ENCODE measurements around the gene ACMSD. TPM values are rescaled to one million over a fixed set of nuclear protein-coding genes. Genes with fewer than 3 reads are reported as not detected.

The ACMSD gene
- polyA plus RNA-seq, 4 donors: 1.1 to 40.9 (median 31.7) TPM

DNA sequence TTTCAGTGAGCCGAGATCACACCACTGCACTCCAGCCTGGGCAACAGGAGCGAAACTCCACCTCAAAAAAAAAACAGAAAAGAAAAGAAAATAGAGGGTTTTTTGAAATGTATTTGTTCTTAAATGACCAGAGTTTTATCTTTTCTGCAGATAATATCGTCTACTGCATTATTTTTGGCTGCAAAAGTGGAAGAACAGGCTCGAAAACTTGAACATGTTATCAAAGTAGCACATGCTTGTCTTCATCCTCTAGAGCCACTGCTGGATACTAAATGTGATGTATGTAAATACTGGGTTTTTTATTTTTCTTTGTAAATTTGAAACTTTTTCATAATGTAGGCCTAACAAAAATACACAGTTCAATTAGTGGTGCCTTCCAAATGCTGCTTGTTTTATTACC, 98.3 kb downstream of the ACMSD start:
- DNase-seq (ENCODE audit: low read depth in 4 of 4, low spot score in 3 of 4): peak in 1 of 4 donors; percentile 3

DNA sequence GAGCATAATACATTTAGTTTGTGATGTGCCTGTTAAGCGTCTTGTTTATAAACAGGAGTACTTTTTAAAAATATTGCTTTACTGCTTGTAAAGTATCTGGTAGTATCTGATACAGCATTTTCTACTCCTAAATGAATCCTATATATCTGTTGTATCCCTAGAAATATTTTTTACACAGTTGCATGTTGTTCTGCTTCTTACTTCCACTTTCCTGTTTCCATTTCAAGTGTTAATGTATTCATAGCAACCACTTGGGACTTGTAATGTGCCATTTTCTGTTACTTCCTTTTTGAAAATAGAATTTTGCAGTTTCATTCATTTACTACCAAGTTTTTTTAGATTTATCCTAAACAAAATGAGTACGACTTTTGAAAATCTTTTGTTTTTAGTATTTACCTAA, 105.1 kb downstream of the ACMSD start:
- DNase-seq (ENCODE audit: low read depth in 4 of 4, low spot score in 3 of 4): no peak

DNA sequence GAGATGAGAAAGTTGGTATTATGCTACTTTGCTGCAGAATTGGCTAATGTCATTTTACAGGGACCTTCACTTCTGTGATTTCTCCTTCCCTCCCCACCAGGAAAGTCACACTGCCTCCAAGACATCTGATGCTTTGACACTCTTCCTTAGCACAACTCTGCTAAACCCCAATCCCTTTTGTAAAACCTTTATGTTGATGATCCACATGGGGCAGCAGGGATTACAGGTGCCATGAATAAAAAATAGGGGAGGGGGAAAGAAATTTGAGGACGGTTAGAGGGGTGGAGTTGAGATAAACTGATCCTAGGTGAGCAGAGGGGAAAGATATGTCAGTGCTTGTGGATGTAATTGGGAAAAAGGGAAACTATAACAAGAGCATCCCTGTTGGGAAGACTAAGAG, 106.6 kb downstream of the ACMSD start:
- no peak for DNase-seq (ENCODE audit: low read depth in 4 of 4, low spot score in 3 of 4)

DNA sequence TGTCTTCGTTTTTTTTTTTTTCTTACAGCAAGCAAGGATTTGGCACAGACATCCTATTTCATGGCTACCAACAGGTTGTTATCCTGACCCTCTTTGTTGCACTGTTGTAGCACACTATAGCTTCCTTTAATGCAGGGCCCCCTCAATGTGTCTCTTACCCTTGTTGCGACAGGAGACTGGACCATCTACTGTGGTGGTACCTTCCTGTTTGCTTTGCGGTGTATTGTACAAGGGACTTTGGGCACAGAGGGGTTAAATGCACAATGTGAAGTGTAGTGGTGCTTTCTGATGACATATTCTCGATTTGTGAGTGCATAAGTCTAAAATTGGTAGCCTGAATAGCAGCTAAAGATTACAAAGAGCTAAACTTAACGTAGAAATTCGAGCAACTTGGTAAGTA, 107.7 kb downstream of the ACMSD start:
- DNase-seq (ENCODE audit: low read depth in 4 of 4, low spot score in 3 of 4): no peak

DNA sequence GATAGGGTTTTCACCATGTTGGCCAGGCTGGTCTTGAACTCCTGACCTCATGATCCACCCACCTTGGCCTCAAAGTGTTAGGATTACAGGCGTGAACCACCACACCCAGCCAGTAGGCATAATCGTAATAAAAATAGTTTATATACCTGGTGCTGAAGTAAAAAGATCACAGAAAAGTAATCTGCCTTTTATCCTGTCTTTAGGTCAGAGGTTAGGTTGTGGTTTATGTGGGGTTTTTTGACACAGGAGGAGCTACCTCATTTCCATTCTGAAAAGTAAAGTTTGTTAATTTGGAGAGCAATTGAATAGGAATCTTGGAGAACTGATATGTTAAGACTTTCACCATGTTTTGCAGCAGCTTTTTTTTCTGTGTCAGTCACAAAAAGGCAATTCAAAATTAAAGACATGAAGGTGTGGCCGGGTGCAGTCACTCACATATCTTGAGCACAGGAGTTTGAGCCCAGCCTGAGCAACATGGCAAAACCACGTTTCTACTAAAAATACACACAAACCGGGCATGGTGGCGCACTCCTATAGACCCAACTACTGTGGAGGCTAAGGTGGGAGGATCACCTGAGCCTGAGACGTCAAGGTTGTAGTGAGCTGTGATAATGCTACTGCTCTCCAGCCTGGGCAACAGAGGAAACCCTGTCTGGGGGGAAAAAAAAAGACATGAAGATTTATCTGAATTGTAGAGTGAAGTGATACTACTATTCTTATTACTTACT, 111.7 kb downstream of the ACMSD start:
- DNase-seq (ENCODE audit: low read depth in 4 of 4, low spot score in 3 of 4): no peak

DNA sequence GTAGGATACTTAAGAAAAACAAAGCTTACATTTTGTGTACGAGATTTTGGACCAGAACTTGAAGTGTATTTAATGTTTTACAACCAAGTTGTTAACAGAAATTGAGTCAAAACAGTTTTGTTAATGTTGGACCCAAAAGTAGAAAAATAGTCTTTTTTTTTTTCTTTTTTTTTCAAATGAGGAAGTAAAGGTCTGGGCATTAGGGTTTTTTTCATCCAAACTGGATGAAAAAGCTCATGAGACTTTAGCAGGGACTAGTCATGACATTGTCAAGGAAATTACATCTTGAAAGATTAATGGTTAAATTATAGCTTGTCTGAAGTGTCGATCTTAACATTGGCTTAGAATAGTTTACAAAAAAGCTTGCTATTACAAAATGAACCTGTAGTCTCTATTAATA, 112.5 kb downstream of the ACMSD start:
- no peak for DNase-seq (ENCODE audit: low read depth in 4 of 4, low spot score in 3 of 4)

Other genes starting within 250 kb of the ACMSD start
- gene TMEM163, start 119.6 kb upstream of the ACMSD start, polyA plus RNA-seq (ENCODE audit: insufficient read length in 4 of 4): 1 to 10 TPM; 1.2 to 2.9 (median 2.0) TPM
- gene CCNT2, start 80.2 kb downstream of the ACMSD start, polyA plus RNA-seq (ENCODE audit: insufficient read length in 4 of 4): 10 to 100 TPM; 50.8 to 72.9 (median 64.3) TPM
- under 1 TPM in 3 of 4 donors, not detected in 1; 0.20 to 0.63 (median 0.49) TPM for gene MAP3K19, start 208.8 kb downstream of the ACMSD start, polyA plus RNA-seq (ENCODE audit: insufficient read length in 4 of 4)
- 10 to 100 TPM; 50.6 to 58.2 (median 54.1) TPM for gene RAB3GAP1, start 213.7 kb downstream of the ACMSD start, polyA plus RNA-seq (ENCODE audit: insufficient read length in 4 of 4)